ENCODE results near the gene TTC7B.

- TF ChIP-seq SIRT6 (IDR thresholded peaks at IDR 0.05; ENCODE audit: low read depth, low read length) (no peak), POLR2AphosphoS2 (IDR thresholded peaks at IDR 0.05; ENCODE audit: low read length) (no peak), EHMT2 (IDR thresholded peaks at IDR 0.05) (no peak), CTCF (IDR thresholded peaks at IDR 0.05 in 2 of 3, conservative IDR thresholded peaks at IDR 0.05 in 1 of 3; ENCODE audit: insufficient read depth in 2 of 3, low read depth in 1 of 3, low read length in 3 of 3) (no peak), TCF7 (IDR thresholded peaks at IDR 0.05; ENCODE audit: borderline replicate concordance) (no peak), NR2C2 (CRISPR knock-in tag; IDR thresholded peaks at IDR 0.05) (no peak), NR2C2 (tag; IDR thresholded peaks at IDR 0.05) (no peak), YY1 (IDR thresholded peaks at IDR 0.05; ENCODE audit: borderline replicate concordance in 1 of 3, control insufficient read depth in 1 of 3, extremely low read depth in 1 of 3, insufficient read depth in 3 of 3, insufficient read length in 1 of 3, insufficient replicate concordance in 2 of 3, low read depth in 1 of 3, low read length in 2 of 3) (no peak)
Measured at GRCh38 chr14:90616881-90617280, 199.3 kb downstream of the TTC7B start.

Measured in K562 (cell line).